Measurements from ENCODE around the gene DYNLL1. TPM values are rescaled to one million over a fixed set of nuclear protein-coding genes. Genes with fewer than 3 reads are reported as not detected.

DYNLL1 gene
- polyA plus RNA-seq, 1 donor (not counting 4 experiments of a cell fraction or from before 2014, with no cell fraction given): 716 TPM

GRCh38 chr12:120467439-120467838 lies 28.5 kb upstream of the DYNLL1 start:
- no peak overlapping the region for H3K4me3 ChIP-seq (ENCODE audit: control insufficient read depth in 2 of 3, extremely low read depth in 1 of 3, insufficient read depth in 2 of 3, low read depth in 1 of 3, low read length in 3 of 3)
- no peaks in the 10 kb centered on the region for H3K9me1 ChIP-seq (ENCODE audit: control insufficient read depth, extremely low read depth, insufficient read depth, low read length)
- H3K4me1 ChIP-seq (ENCODE audit: control insufficient read depth, extremely low read depth, insufficient read depth, low read length): peaks cover 11% of the 10 kb centered on the region
- H3K4me2 ChIP-seq (ENCODE audit: control insufficient read depth, extremely low read depth, insufficient read depth, low read depth, low read length): no peak overlapping the region
- DNase-seq (ENCODE audit: low read depth, low spot score) (no peak), FAIRE-seq (no peak)
- H3K79me2 ChIP-seq (ENCODE audit: control insufficient read depth, insufficient read depth, low read length): peaks cover 70% of the 10 kb centered on the region
- dilution Hi-C loops (cut with MboI; ENCODE audit: extremely low pct_ligation_motif_present, low sequenced_read_pairs): no loop called here
- H3K9ac ChIP-seq (ENCODE audit: control insufficient read depth, extremely low read depth, insufficient read depth, low read length): no peak overlapping the region
- H3K27ac ChIP-seq (ENCODE audit: control insufficient read depth, insufficient read depth, low read length): no peak overlapping the region
- no peak overlapping the region for H2AFZ ChIP-seq (ENCODE audit: control insufficient read depth, low read length)
- H3K36me3 ChIP-seq (ENCODE audit: control insufficient read depth in 2 of 2, extremely low read depth in 1 of 2, insufficient read depth in 2 of 2, low read length in 2 of 2): peaks cover 15 to 32% of the 10 kb centered on the region in 2 experiments
- no peaks in the 10 kb centered on the region for H3K9me3 ChIP-seq (ENCODE audit: control insufficient read depth, low read depth, low read length)
- TF ChIP-seq EZH2 (IDR thresholded peaks at IDR 0.05; ENCODE audit: low read length) (no peak), CTCF (optimal IDR thresholded peaks at IDR 0.05 in 1 of 3, IDR thresholded peaks at IDR 0.05 in 1 of 3, conservative IDR thresholded peaks at IDR 0.05 in 1 of 3; ENCODE audit: extremely low read depth in 1 of 3, insufficient read depth in 2 of 3, low read length in 3 of 3) (no peak)
- peaks cover 11% of the 10 kb centered on the region for H4K20me1 ChIP-seq (ENCODE audit: control insufficient read depth, extremely low read depth, insufficient read depth, low read length)
- no peaks in the 10 kb centered on the region for H3K27me3 ChIP-seq (ENCODE audit: control insufficient read depth, extremely low read depth, insufficient read depth, low read length)

- no peak overlapping the region for H2AFZ ChIP-seq (ENCODE audit: control insufficient read depth, low read length)
- H3K9me1 ChIP-seq (ENCODE audit: control insufficient read depth, extremely low read depth, insufficient read depth, low read length): no peaks in the 10 kb centered on the region
- peak overlapping the region; percentile 86 for H3K4me2 ChIP-seq (ENCODE audit: control insufficient read depth, extremely low read depth, insufficient read depth, low read depth, low read length)
- H3K27me3 ChIP-seq (ENCODE audit: control insufficient read depth, extremely low read depth, insufficient read depth, low read length): no peaks in the 10 kb centered on the region
- H3K4me3 ChIP-seq (ENCODE audit: control insufficient read depth in 2 of 3, extremely low read depth in 1 of 3, insufficient read depth in 2 of 3, low read depth in 1 of 3, low read length in 3 of 3): peak overlapping the region; percentile 90 to 97 (median 91)
- TF ChIP-seq CTCF (optimal IDR thresholded peaks at IDR 0.05 in 1 of 3, IDR thresholded peaks at IDR 0.05 in 1 of 3, conservative IDR thresholded peaks at IDR 0.05 in 1 of 3; ENCODE audit: extremely low read depth in 1 of 3, insufficient read depth in 2 of 3, low read length in 3 of 3) (no peak), EZH2 (IDR thresholded peaks at IDR 0.05; ENCODE audit: low read length) (no peak)
- no peaks in the 10 kb centered on the region for H3K9me3 ChIP-seq (ENCODE audit: control insufficient read depth, low read depth, low read length)
- peaks cover 10 to 23% of the 10 kb centered on the region in 2 experiments for H3K36me3 ChIP-seq (ENCODE audit: control insufficient read depth in 2 of 2, extremely low read depth in 1 of 2, insufficient read depth in 2 of 2, low read length in 2 of 2)
- no peak for DNase-seq (ENCODE audit: low read depth, low spot score)
- H3K27ac ChIP-seq (ENCODE audit: control insufficient read depth, insufficient read depth, low read length): peak overlapping the region; percentile 77
- dilution Hi-C loops (cut with MboI; ENCODE audit: extremely low pct_ligation_motif_present, low sequenced_read_pairs): no loop called here
- FAIRE-seq: no peak
- H3K79me2 ChIP-seq (ENCODE audit: control insufficient read depth, insufficient read depth, low read length): peaks cover 77% of the 10 kb centered on the region
- peaks cover 11% of the 10 kb centered on the region for H4K20me1 ChIP-seq (ENCODE audit: control insufficient read depth, extremely low read depth, insufficient read depth, low read length)
- H3K9ac ChIP-seq (ENCODE audit: control insufficient read depth, extremely low read depth, insufficient read depth, low read length): peak overlapping the region; percentile 87
- H3K4me1 ChIP-seq (ENCODE audit: control insufficient read depth, extremely low read depth, insufficient read depth, low read length): peaks cover 11% of the 10 kb centered on the region
These were observed 27.5 kb upstream of the DYNLL1 start for GRCh38 chr12:120468325-120468820.

All from keratinocyte (primary cell).